KOPT-K1 (cell line): Measurements from ENCODE around the gene TYSND1.
A peak's percentile ranks its signal among the peaks of the same experiment; 100 is the strongest.
"Not testable (repeated sequence)": the region's sequence is repeated elsewhere in the genome, so short reads cannot be mapped to it uniquely, and the experiment has no call there.

Source experiments
- H3K27ac ChIP-seq: fragments of 200-600 bp; sonication (generic); 2 replicates; pipeline ENCODE4 v1.5.1; 2016; ENCODE audit warnings: antibody characterized with exemption, mild to moderate bottlenecking, low read depth, low read length; ENCODE audit not compliant: poor library complexity, severe bottlenecking
- H3K36me3 ChIP-seq: fragments of 200-600 bp; sonication (generic); 2 replicates; pipeline ENCODE4 v1.5.1; 2017; ENCODE audit warnings: antibody characterized with exemption, mild to moderate bottlenecking, low read length, moderate library complexity; ENCODE audit not compliant: insufficient read depth
- H3K9me3 ChIP-seq: fragments of 200-600 bp; sonication (generic); 2 replicates; pipeline ENCODE4 v1.5.1; 2017; ENCODE audit warnings: antibody characterized with exemption, low read length, mild to moderate bottlenecking; ENCODE audit not compliant: insufficient read depth, poor library complexity, severe bottlenecking

Gene TYSND1

GRCh38 chr10:70115948-70116682 lies 30.4 kb downstream of the TYSND1 start:
- no peak overlapping the region for H3K27ac ChIP-seq
- H3K36me3 ChIP-seq, result no peaks in the 10 kb centered on the region
- no peaks in the 10 kb centered on the region for H3K9me3 ChIP-seq

GRCh38 chr10:70114902-70115301 lies 31.6 kb downstream of the TYSND1 start:
- Histone ChIP-seq H3K27ac (no peak overlapping the region), H3K9me3 (no peaks in the 10 kb centered on the region), H3K36me3 (no peaks in the 10 kb centered on the region)

- Histone ChIP-seq H3K27ac (no peak overlapping the region), H3K9me3 (no peaks in the 10 kb centered on the region), H3K36me3 (no peaks in the 10 kb centered on the region)
Measured at GRCh38 chr10:70112071-70112470, 34.4 kb downstream of the TYSND1 start.

- Histone ChIP-seq H3K36me3 (no peaks in the 10 kb centered on the region), H3K9me3 (no peaks in the 10 kb centered on the region), H3K27ac (no peak overlapping the region)
Measured at GRCh38 chr10:70111496-70111895, 35.0 kb downstream of the TYSND1 start.

- H3K9me3 ChIP-seq, result no peaks in the 10 kb centered on the region
- H3K36me3 ChIP-seq, result no peaks in the 10 kb centered on the region
- no peak overlapping the region for H3K27ac ChIP-seq
Measured at GRCh38 chr10:70109064-70109729, 37.3 kb downstream of the TYSND1 start.

GRCh38 chr10:70106958-70107791 lies 39.3 kb downstream of the TYSND1 start:
- H3K27ac ChIP-seq, result no peak overlapping the region
- H3K36me3 ChIP-seq, result no peaks in the 10 kb centered on the region

GRCh38 chr10:70101668-70102067 lies 44.8 kb downstream of the TYSND1 start:
- Histone ChIP-seq H3K36me3 (no peaks in the 10 kb centered on the region), H3K9me3 (no peaks in the 10 kb centered on the region), H3K27ac (no peak overlapping the region)

More at GRCh38 chr10:70106958-70107791, 39.3 kb downstream of the TYSND1 start:
- H3K9me3 ChIP-seq, result no peaks in the 10 kb centered on the region

- not testable (repeated sequence) for H3K27ac ChIP-seq, H3K9me3 ChIP-seq, H3K36me3 ChIP-seq
Measured at GRCh38 chr10:70101068-70101562, 45.4 kb downstream of the TYSND1 start.

GRCh38 chr10:70098271-70098670 lies 48.2 kb downstream of the TYSND1 start:
- H3K9me3 ChIP-seq, result no peaks in the 10 kb centered on the region
- H3K36me3 ChIP-seq, result no peaks in the 10 kb centered on the region
- H3K27ac ChIP-seq, result no peak overlapping the region

GRCh38 chr10:70097459-70097858 lies 49.0 kb downstream of the TYSND1 start:
- H3K9me3 ChIP-seq, result no peaks in the 10 kb centered on the region
- H3K27ac ChIP-seq, result no peak overlapping the region
- H3K36me3 ChIP-seq, result no peaks in the 10 kb centered on the region

GRCh38 chr10:70096705-70097420 lies 49.6 kb downstream of the TYSND1 start:
- Histone ChIP-seq H3K27ac (no peak overlapping the region), H3K36me3 (no peaks in the 10 kb centered on the region), H3K9me3 (no peaks in the 10 kb centered on the region)

- Histone ChIP-seq H3K27ac (no peak overlapping the region), H3K36me3 (no peaks in the 10 kb centered on the region), H3K9me3 (no peaks in the 10 kb centered on the region)
Measured at GRCh38 chr10:70096016-70096704, 50.3 kb downstream of the TYSND1 start.

GRCh38 chr10:70094250-70094649 lies 52.2 kb downstream of the TYSND1 start:
- Histone ChIP-seq H3K9me3 (no peaks in the 10 kb centered on the region), H3K27ac (no peak overlapping the region), H3K36me3 (no peaks in the 10 kb centered on the region)

- Histone ChIP-seq H3K9me3 (no peaks in the 10 kb centered on the region), H3K27ac (peak overlapping the region; percentile 47), H3K36me3 (no peaks in the 10 kb centered on the region)
Measured at GRCh38 chr10:70093335-70093944, 53.1 kb downstream of the TYSND1 start.
